Trophoblast cell (in vitro differentiated cells and primary cell): ENCODE results near the gene MYL11.

Source experiments
- DNase-seq, 2 donors: peaks; one replicate each; pipeline ENCODE4 v3.0.0-alpha.2; 2016
- H2AFZ ChIP-seq: 2 replicates; pipeline ENCODE4 v1.6.1; 2013; ENCODE audit warnings: low read length, moderate library complexity, mild to moderate bottlenecking; ENCODE audit not compliant: insufficient read depth, poor library complexity
- H2AK5ac ChIP-seq: 2 replicates; pipeline ENCODE4 v1.6.1; 2013; ENCODE audit warnings: mild to moderate bottlenecking, low read length
- H2BK120ac ChIP-seq: 2 replicates; pipeline ENCODE4 v1.6.1; 2013; ENCODE audit warnings: low read length, mild to moderate bottlenecking, moderate library complexity; ENCODE audit not compliant: insufficient read depth, poor library complexity
- H2BK12ac ChIP-seq: 2 replicates; pipeline ENCODE4 v1.6.1; 2013; ENCODE audit warnings: mild to moderate bottlenecking, low read length, moderate library complexity
- H2BK5ac ChIP-seq: 2 replicates; pipeline ENCODE4 v1.6.1; 2013; ENCODE audit warnings: low read length, low read depth, moderate library complexity, mild to moderate bottlenecking; ENCODE audit not compliant: poor library complexity
- H3K14ac ChIP-seq: 2 replicates; pipeline ENCODE4 v1.6.1; 2013; ENCODE audit warnings: mild to moderate bottlenecking, low read length
- H3K18ac ChIP-seq: 2 replicates; pipeline ENCODE4 v1.6.1; 2013; ENCODE audit warnings: mild to moderate bottlenecking, low read length
- H3K23ac ChIP-seq: 2 replicates; pipeline ENCODE4 v1.6.1; 2013; ENCODE audit warnings: low read length
- H3K27ac ChIP-seq: 2 replicates; pipeline ENCODE4 v1.5.1; 2013; ENCODE audit warnings: low read depth, mild to moderate bottlenecking, inconsistent platforms, low read length, moderate library complexity
- H3K27me3 ChIP-seq: 2 replicates; pipeline ENCODE4 v1.6.1; 2013; ENCODE audit warnings: inconsistent platforms, mild to moderate bottlenecking, low read length, moderate library complexity; ENCODE audit not compliant: insufficient read depth
- H3K36me3 ChIP-seq, 2 experiments: 1 replicate in 1 of 2; 2 replicates in 1 of 2; pipeline ENCODE4 v1.6.1; 2013; ENCODE audit warnings: low read length in 2 of 2, mild to moderate bottlenecking in 2 of 2, moderate library complexity in 1 of 2; ENCODE audit not compliant: insufficient read depth in 2 of 2, control insufficient read depth in 1 of 2
- H3K4ac ChIP-seq: 2 replicates; pipeline ENCODE4 v1.6.1; 2013; ENCODE audit warnings: low read depth, mild to moderate bottlenecking, low read length, moderate library complexity
- H3K4me1 ChIP-seq, 2 experiments: 1 replicate in 1 of 2; 2 replicates in 1 of 2; pipeline ENCODE4 v1.6.1; 2013; ENCODE audit warnings: low read length in 2 of 2, mild to moderate bottlenecking in 2 of 2, moderate library complexity in 1 of 2; ENCODE audit not compliant: insufficient read depth in 2 of 2, control insufficient read depth in 1 of 2
- H3K4me2 ChIP-seq: 2 replicates; pipeline ENCODE4 v1.6.1; 2013; ENCODE audit warnings: inconsistent platforms, mild to moderate bottlenecking, low read length, moderate library complexity
- H3K4me3 ChIP-seq: 2 replicates; pipeline ENCODE4 v1.5.1; 2013; ENCODE audit warnings: mild to moderate bottlenecking, low read depth, low read length, inconsistent platforms
- H3K79me1 ChIP-seq: one replicate; pipeline ENCODE4 v1.6.1; 2013; ENCODE audit warnings: low read length
- H3K79me2 ChIP-seq: 2 replicates; pipeline ENCODE4 v1.6.1; 2013; ENCODE audit warnings: low read length, mild to moderate bottlenecking; ENCODE audit not compliant: control insufficient read depth, insufficient read depth, poor library complexity
- H3K9ac ChIP-seq: 2 replicates; pipeline ENCODE4 v1.6.1; 2013; ENCODE audit warnings: mild to moderate bottlenecking, low read length
- H3K9me3 ChIP-seq: 2 replicates; pipeline ENCODE4 v1.6.1; 2013; ENCODE audit warnings: low read depth, mild to moderate bottlenecking, control low read depth, inconsistent platforms, low read length; ENCODE audit not compliant: insufficient read depth
- H4K12ac ChIP-seq: 2 replicates; pipeline ENCODE4 v1.6.1; 2013; ENCODE audit warnings: low read depth, mild to moderate bottlenecking, low read length, moderate library complexity
- H4K8ac ChIP-seq: 2 replicates; pipeline ENCODE4 v1.6.1; 2013; ENCODE audit warnings: low read depth, mild to moderate bottlenecking, low read length, moderate library complexity
- H4K91ac ChIP-seq: one replicate; pipeline ENCODE4 v1.6.1; 2013; ENCODE audit warnings: low read depth, mild to moderate bottlenecking, low read length, moderate library complexity
- WGBS: extraction: QIAGEN DNeasy Blood & Tissue Kit; methylation state at CpG from one replicate; pipeline ENCODE4 v1.1.7; 2013; ENCODE audit warnings: missing lambda C conversion rate; ENCODE audit not compliant: insufficient read length, insufficient coverage; ENCODE audit errors: extremely low coverage; 5-methylcytosine and 5-hydroxymethylcytosine counted together

Gene MYL11

GRCh38 chr16:30348929-30349328, 25.7 kb upstream of the MYL11 start:
- H3K4me2 ChIP-seq = no peak overlapping the region
- no peak overlapping the region for H3K4me3 ChIP-seq
- H3K4ac ChIP-seq = no peak overlapping the region
- H2BK5ac ChIP-seq = no peak overlapping the region
- no peak overlapping the region for H4K8ac ChIP-seq
- no peak overlapping the region for H4K12ac ChIP-seq
- no peaks in the 10 kb centered on the region for H3K79me2 ChIP-seq
- no peak overlapping the region for H3K27ac ChIP-seq
- H2AK5ac ChIP-seq = no peak overlapping the region
- no peak overlapping the region for H4K91ac ChIP-seq
- H3K18ac ChIP-seq = no peak overlapping the region
- H3K14ac ChIP-seq = no peak overlapping the region
- no peak overlapping the region for H3K9ac ChIP-seq
- no peak overlapping the region for H2AFZ ChIP-seq
- H3K36me3 ChIP-seq = peaks cover 38 to 39% of the 10 kb centered on the region in 2 experiments
- no peaks in the 10 kb centered on the region for H3K9me3 ChIP-seq
- H2BK12ac ChIP-seq = no peak overlapping the region
- H3K4me1 ChIP-seq = peaks cover 0 to under 1% of the 10 kb centered on the region in 2 experiments
- no CpG with 5 or more reads among the region's 7 CpGs for WGBS
- H3K27me3 ChIP-seq = no peaks in the 10 kb centered on the region
- DNase-seq = no peak
- no peak overlapping the region for H2BK120ac ChIP-seq
- no peaks in the 10 kb centered on the region for H3K79me1 ChIP-seq
- no peak overlapping the region for H3K23ac ChIP-seq

- H3K4me3 ChIP-seq = no peak overlapping the region
- no peak overlapping the region for H2AK5ac ChIP-seq
- H2BK5ac ChIP-seq = no peak overlapping the region
- DNase-seq = no peak
- no peak overlapping the region for H3K14ac ChIP-seq
- no peak overlapping the region for H3K4me2 ChIP-seq
- H4K12ac ChIP-seq = no peak overlapping the region
- H2AFZ ChIP-seq = no peak overlapping the region
- no peak overlapping the region for H4K91ac ChIP-seq
- WGBS = no CpG with 5 or more reads among the region's 3 CpGs
- H3K27me3 ChIP-seq = no peaks in the 10 kb centered on the region
- H3K4me1 ChIP-seq = peaks cover 0 to 4% of the 10 kb centered on the region in 2 experiments
- no peak overlapping the region for H3K23ac ChIP-seq
- H3K27ac ChIP-seq = no peak overlapping the region
- no peak overlapping the region for H2BK120ac ChIP-seq
- H4K8ac ChIP-seq = no peak overlapping the region
- no peak overlapping the region for H3K4ac ChIP-seq
- peaks cover 38 to 41% of the 10 kb centered on the region in 2 experiments for H3K36me3 ChIP-seq
- peaks cover 3% of the 10 kb centered on the region for H3K79me2 ChIP-seq
- H3K18ac ChIP-seq = no peak overlapping the region
- no peak overlapping the region for H3K9ac ChIP-seq
- no peak overlapping the region for H2BK12ac ChIP-seq
- H3K9me3 ChIP-seq = no peaks in the 10 kb centered on the region
- peaks cover 2% of the 10 kb centered on the region for H3K79me1 ChIP-seq
These were observed 24.9 kb upstream of the MYL11 start for GRCh38 chr16:30349675-30350074.

- Histone ChIP-seq H3K4me2 (no peak overlapping the region), H2AK5ac (no peak overlapping the region), H3K79me2 (peaks cover 7% of the 10 kb centered on the region), H3K9me3 (no peaks in the 10 kb centered on the region), H4K12ac (no peak overlapping the region), H3K36me3 (peaks cover 38 to 41% of the 10 kb centered on the region in 2 experiments), H3K27me3 (no peaks in the 10 kb centered on the region), H2BK5ac (no peak overlapping the region), H3K79me1 (peaks cover 6% of the 10 kb centered on the region), H3K18ac (no peak overlapping the region), H3K9ac (no peak overlapping the region), H2BK120ac (no peak overlapping the region), H4K91ac (no peak overlapping the region), H2AFZ (no peak overlapping the region), H2BK12ac (no peak overlapping the region), H4K8ac (no peak overlapping the region), H3K27ac (no peak overlapping the region), H3K23ac (no peak overlapping the region), H3K4me3 (no peak overlapping the region), H3K4me1 (peaks cover 0 to 4% of the 10 kb centered on the region in 2 experiments), H3K14ac (no peak overlapping the region), H3K4ac (no peak overlapping the region)
- DNase-seq = no peak
- no CpG with 5 or more reads among the region's 3 CpGs for WGBS
These were observed 24.3 kb upstream of the MYL11 start for GRCh38 chr16:30350134-30350871.

GRCh38 chr16:30351001-30351441, 23.6 kb upstream of the MYL11 start:
- no peak overlapping the region for H3K18ac ChIP-seq
- no peak overlapping the region for H3K4ac ChIP-seq
- no peak overlapping the region for H2BK5ac ChIP-seq
- H2AK5ac ChIP-seq = no peak overlapping the region
- H3K36me3 ChIP-seq = peaks cover 38 to 41% of the 10 kb centered on the region in 2 experiments
- H2BK120ac ChIP-seq = no peak overlapping the region
- H3K23ac ChIP-seq = no peak overlapping the region
- no peak overlapping the region for H3K14ac ChIP-seq
- no peak overlapping the region for H2AFZ ChIP-seq
- no peak overlapping the region for H3K27ac ChIP-seq
- no peaks in the 10 kb centered on the region for H3K27me3 ChIP-seq
- no peaks in the 10 kb centered on the region for H3K9me3 ChIP-seq
- H3K79me1 ChIP-seq = peaks cover 13% of the 10 kb centered on the region
- H4K12ac ChIP-seq = no peak overlapping the region
- no peak overlapping the region for H3K4me2 ChIP-seq
- peaks cover 10% of the 10 kb centered on the region for H3K79me2 ChIP-seq
- no CpG with 5 or more reads among the region's 15 CpGs for WGBS
- no peak overlapping the region for H2BK12ac ChIP-seq
- DNase-seq = no peak
- no peak overlapping the region for H4K8ac ChIP-seq
- H3K4me1 ChIP-seq = peaks cover 3 to 6% of the 10 kb centered on the region in 2 experiments
- no peak overlapping the region for H3K9ac ChIP-seq
- no peak overlapping the region for H3K4me3 ChIP-seq
- no peak overlapping the region for H4K91ac ChIP-seq
